ENCODE data around the gene DCANP1.

The DCANP1 gene

GRCh38 chr5:135453613-135454012 lies 6.5 kb upstream of the DCANP1 start:
- Mint-ChIP-seq H3K4me1 (peaks cover 5% of the 10 kb centered on the region), H3K27ac (no peak overlapping the region), H3K36me3 (no peaks in the 10 kb centered on the region), H3K4me3 (no peak overlapping the region), H3K9me3 (no peaks in the 10 kb centered on the region)
- DNase-seq (ENCODE audit: low spot score in 2 of 2) = no peak
- no peak for ATAC-seq

- DNase-seq (ENCODE audit: low spot score in 2 of 2) = no peak
- Mint-ChIP-seq H3K4me1 (peaks cover 5% of the 10 kb centered on the region), H3K36me3 (no peaks in the 10 kb centered on the region), H3K9me3 (no peaks in the 10 kb centered on the region), H3K27ac (no peak within 1 kb of the TSS), H3K4me3 (no peak within 1 kb of the TSS)
- ATAC-seq = no peak
Measured at GRCh38 chr5:135452321-135453030, 5.3 kb upstream of the DCANP1 start, which contains the start of gene TIFAB. TIFAB (minus strand) TSS chr5:135452351; CDS start chr5:135449939, 2,412 bp downstream.

- H3K9me3 Mint-ChIP-seq = no peaks in the 10 kb centered on the region
- DNase-seq (ENCODE audit: low spot score in 2 of 2) (no peak), ATAC-seq (no peak)
- H3K4me3 Mint-ChIP-seq = no peak overlapping the region
- H3K36me3 Mint-ChIP-seq = no peaks in the 10 kb centered on the region
- no peak overlapping the region for H3K27ac Mint-ChIP-seq
- peaks cover 5% of the 10 kb centered on the region for H3K4me1 Mint-ChIP-seq
Measured at GRCh38 chr5:135451581-135452320, 4.6 kb upstream of the DCANP1 start.

- Mint-ChIP-seq H3K4me1 (no peaks in the 10 kb centered on the region), H3K9me3 (no peaks in the 10 kb centered on the region), H3K27ac (no peak overlapping the region), H3K36me3 (no peaks in the 10 kb centered on the region), H3K4me3 (no peak overlapping the region)
- ATAC-seq = no peak
- no peak for DNase-seq (ENCODE audit: low spot score in 2 of 2)
Measured at GRCh38 chr5:135450952-135451351, 3.8 kb upstream of the DCANP1 start.

GRCh38 chr5:135450336-135450735 lies 3.2 kb upstream of the DCANP1 start:
- Mint-ChIP-seq H3K4me3 (no peak overlapping the region), H3K4me1 (no peaks in the 10 kb centered on the region), H3K27ac (no peak overlapping the region), H3K9me3 (no peaks in the 10 kb centered on the region), H3K36me3 (no peaks in the 10 kb centered on the region)
- ATAC-seq = no peak
- DNase-seq (ENCODE audit: low spot score in 2 of 2) = no peak

GRCh38 chr5:135449644-135450043 lies 2.5 kb upstream of the DCANP1 start:
- DNase-seq (ENCODE audit: low spot score in 2 of 2) = no peak
- H3K4me3 Mint-ChIP-seq = no peak overlapping the region
- H3K4me1 Mint-ChIP-seq = no peaks in the 10 kb centered on the region
- no peak overlapping the region for H3K27ac Mint-ChIP-seq
- no peaks in the 10 kb centered on the region for H3K36me3 Mint-ChIP-seq
- peak; percentile 4 for ATAC-seq
- no peaks in the 10 kb centered on the region for H3K9me3 Mint-ChIP-seq

GRCh38 chr5:135448791-135449507 lies 1.8 kb upstream of the DCANP1 start:
- no peak for DNase-seq (ENCODE audit: low spot score in 2 of 2)
- no peak for ATAC-seq
- no peaks in the 10 kb centered on the region for H3K4me1 Mint-ChIP-seq
- no peak overlapping the region for H3K27ac Mint-ChIP-seq
- H3K36me3 Mint-ChIP-seq = no peaks in the 10 kb centered on the region
- no peak overlapping the region for H3K4me3 Mint-ChIP-seq
- no peaks in the 10 kb centered on the region for H3K9me3 Mint-ChIP-seq

GRCh38 chr5:135448071-135448739 lies 1.1 kb upstream of the DCANP1 start:
- Mint-ChIP-seq H3K4me1 (no peaks in the 10 kb centered on the region), H3K4me3 (no peak overlapping the region), H3K27ac (no peak overlapping the region), H3K9me3 (no peaks in the 10 kb centered on the region), H3K36me3 (no peaks in the 10 kb centered on the region)
- ATAC-seq (no peak), DNase-seq (ENCODE audit: low spot score in 2 of 2) (no peak)

- Mint-ChIP-seq H3K9me3 (no peaks in the 10 kb centered on the region), H3K27ac (no peak overlapping the region), H3K4me1 (no peaks in the 10 kb centered on the region), H3K4me3 (no peak overlapping the region), H3K36me3 (no peaks in the 10 kb centered on the region)
- DNase-seq (ENCODE audit: low spot score in 2 of 2) (no peak), ATAC-seq (no peak)
Measured at GRCh38 chr5:135446615-135447014, 533 bp downstream of the DCANP1 start.

GRCh38 chr5:135446206-135446605 lies 942 bp downstream of the DCANP1 start:
- H3K27ac Mint-ChIP-seq = no peak overlapping the region
- no peaks in the 10 kb centered on the region for H3K4me1 Mint-ChIP-seq
- no peaks in the 10 kb centered on the region for H3K36me3 Mint-ChIP-seq
- ATAC-seq (no peak), DNase-seq (ENCODE audit: low spot score in 2 of 2) (no peak)
- no peak overlapping the region for H3K4me3 Mint-ChIP-seq
- no peaks in the 10 kb centered on the region for H3K9me3 Mint-ChIP-seq

- Mint-ChIP-seq H3K36me3 (no peaks in the 10 kb centered on the region), H3K4me1 (no peaks in the 10 kb centered on the region), H3K9me3 (no peaks in the 10 kb centered on the region), H3K4me3 (no peak overlapping the region), H3K27ac (no peak overlapping the region)
- no peak for DNase-seq (ENCODE audit: low spot score in 2 of 2)
- ATAC-seq = no peak
Measured at GRCh38 chr5:135445306-135445985, 1.7 kb downstream of the DCANP1 start.

- Mint-ChIP-seq H3K4me1 (no peaks in the 10 kb centered on the region), H3K27ac (no peak overlapping the region), H3K36me3 (no peaks in the 10 kb centered on the region), H3K4me3 (no peak overlapping the region), H3K9me3 (no peaks in the 10 kb centered on the region)
- ATAC-seq = no peak
- DNase-seq (ENCODE audit: low spot score in 2 of 2) = no peak
Measured at GRCh38 chr5:135444881-135445280, 2.3 kb downstream of the DCANP1 start.

GRCh38 chr5:135444360-135444759 lies 2.8 kb downstream of the DCANP1 start:
- Mint-ChIP-seq H3K9me3 (no peaks in the 10 kb centered on the region), H3K4me3 (no peak overlapping the region), H3K27ac (no peak overlapping the region), H3K4me1 (no peaks in the 10 kb centered on the region), H3K36me3 (no peaks in the 10 kb centered on the region)
- ATAC-seq (no peak), DNase-seq (ENCODE audit: low spot score in 2 of 2) (no peak)

GRCh38 chr5:135443161-135443960 lies 3.8 kb downstream of the DCANP1 start:
- Mint-ChIP-seq H3K27ac (no peak overlapping the region), H3K4me1 (no peaks in the 10 kb centered on the region), H3K9me3 (no peaks in the 10 kb centered on the region), H3K36me3 (no peaks in the 10 kb centered on the region), H3K4me3 (no peak overlapping the region)
- DNase-seq (ENCODE audit: low spot score in 2 of 2) = no peak
- ATAC-seq = no peak

Data from stimulated activated effector memory CD8-positive, alpha-beta T cell treated with anti-CD3 and anti-CD28 coated beads, Interleukin-12 subunit alpha, Interleukin-12 subunit beta, amount 100 ng/mL, for 72 hours (primary cell).